GM18498 (cell line): ENCODE results near the gene USP47.

Source experiments
- ATAC-seq: cut with Tn5 transposase; IDR thresholded peaks from one replicate; pipeline ENCODE4 v1.9.1; 2021; ENCODE audit warnings: mild to moderate bottlenecking, moderate library complexity; ENCODE audit not compliant: unreplicated experiment

The USP47 gene

DNA sequence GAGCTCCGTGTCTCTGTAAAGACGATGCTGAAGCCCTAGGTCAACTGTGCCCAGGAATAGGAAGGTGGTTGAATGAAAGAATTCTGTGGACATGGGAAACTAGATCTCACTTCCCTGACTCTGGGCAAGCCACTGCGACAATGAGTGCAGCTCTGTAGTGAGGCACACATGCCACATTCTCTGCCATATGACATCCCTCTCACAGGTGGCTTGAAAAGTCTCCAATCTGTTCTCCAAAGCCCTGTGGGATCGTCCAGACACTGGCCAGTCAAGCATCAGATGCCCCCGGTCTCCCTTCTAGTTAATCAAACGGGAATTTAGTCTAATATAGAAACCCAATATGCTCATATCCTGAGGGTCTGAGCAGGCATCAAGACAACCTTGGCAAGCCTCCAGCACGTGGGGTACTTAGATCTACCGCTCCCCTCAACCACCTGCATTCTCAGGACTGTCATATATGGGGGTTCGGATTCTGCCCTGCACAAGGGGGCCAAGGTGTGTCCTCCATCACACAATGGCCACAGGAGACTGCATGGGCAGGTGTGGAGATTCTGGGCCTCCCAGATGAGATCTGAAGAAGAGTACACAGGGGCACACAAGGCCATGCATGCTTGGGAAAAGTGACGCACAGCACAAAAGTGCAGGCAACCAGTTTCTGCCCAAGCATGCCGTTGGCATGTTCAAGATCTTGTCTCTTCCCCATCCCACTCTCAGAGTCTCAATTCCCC is 154.7 kb downstream of the USP47 start:
- no peak for ATAC-seq

GRCh38 chr11:11997049-11997322 is 155.2 kb downstream of the USP47 start:
- no peak for ATAC-seq

DNA sequence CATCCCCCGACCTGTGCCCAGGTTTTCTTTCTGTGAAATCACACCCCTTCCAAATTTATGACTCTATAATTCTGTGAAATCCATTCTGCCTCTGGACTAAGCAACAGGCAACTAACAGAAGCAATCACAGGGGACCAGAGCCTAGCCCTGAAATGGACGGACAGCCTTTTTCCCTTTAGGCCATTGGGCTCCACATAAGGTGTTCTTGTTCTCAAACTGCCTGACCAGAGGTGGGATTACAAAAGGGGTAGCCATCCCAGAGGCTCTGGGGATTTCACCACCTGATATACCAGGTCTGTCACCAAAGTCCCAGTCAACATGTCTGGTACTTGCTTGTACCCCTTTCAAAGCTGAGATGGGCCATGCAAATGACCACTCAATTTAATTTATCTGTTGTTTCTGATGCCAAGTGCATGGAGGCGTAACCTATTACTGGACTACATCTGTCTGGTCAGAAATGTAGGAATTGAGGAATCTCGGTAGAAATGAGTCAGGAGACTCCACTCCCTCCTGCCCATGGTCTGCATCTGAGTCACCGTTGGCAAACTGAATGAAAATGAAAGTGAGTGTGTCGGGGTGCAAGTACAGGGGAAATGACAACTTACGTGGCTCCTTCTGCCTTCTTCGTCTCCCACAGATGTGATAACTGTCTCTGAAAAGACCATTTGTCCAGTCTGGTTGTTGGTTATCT is 156.5 kb downstream of the USP47 start:
- no peak for ATAC-seq

DNA sequence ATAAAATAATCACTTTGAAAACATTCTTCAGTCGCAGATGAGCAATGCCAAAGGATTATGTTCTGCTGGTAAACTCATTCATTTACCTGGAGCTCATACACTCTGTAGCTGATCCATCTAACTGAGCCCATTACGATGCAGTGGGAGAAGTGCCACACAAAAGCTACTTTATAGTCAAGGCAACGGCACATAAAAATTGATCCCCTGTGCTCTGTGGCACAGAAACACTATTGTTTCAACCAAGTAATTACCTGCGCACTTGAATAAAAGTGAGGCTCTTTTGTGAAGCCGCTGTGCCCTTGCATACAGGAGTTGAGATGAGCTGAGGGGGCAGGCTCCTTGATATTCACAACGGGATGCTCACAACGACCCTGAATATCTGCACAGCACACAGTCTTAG is 159.4 kb downstream of the USP47 start:
- no peak for ATAC-seq

DNA sequence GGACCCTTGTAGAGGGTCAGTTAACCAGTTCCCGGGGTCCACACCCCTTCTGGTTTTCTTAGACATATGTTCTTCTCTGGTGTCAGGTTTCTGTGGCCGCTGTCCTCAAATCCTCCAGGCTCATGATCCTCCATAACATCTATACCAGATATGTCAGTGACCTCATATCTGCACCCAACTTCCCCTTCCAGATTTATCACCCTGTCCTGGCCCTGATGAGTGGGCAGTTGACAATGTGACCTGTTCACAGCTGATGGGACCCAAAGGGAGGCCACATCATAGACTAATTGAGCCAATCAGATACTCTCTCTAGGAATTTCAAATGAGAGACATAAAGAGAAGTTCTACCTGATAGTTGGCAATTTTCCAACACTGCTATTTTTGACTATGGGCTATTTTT is 161.6 kb downstream of the USP47 start:
- no peak for ATAC-seq

- ATAC-seq, result no peak
Measured at GRCh38 chr11:12003815-12004214, 162.0 kb downstream of the USP47 start.

- no peak for ATAC-seq
Measured at GRCh38 chr11:12005061-12005460, 163.3 kb downstream of the USP47 start.

DNA sequence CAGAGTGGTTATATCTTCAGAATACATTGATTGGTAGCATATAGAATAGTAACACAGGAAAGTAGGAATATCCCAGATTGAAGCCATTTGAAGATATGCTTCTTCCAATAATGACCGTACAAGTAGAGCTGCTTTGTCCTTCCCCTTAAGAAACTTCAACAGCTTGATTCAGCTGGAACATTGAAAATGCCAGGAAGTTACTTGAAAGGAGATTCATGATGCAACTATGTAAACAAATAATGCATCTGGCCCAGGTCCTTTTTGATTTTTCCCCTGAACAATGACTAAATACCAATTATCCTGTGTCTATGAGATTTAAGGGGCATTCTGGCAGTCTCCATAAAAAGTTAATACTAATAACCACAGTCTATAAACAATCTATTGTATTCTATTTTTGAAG is 163.7 kb downstream of the USP47 start:
- no peak for ATAC-seq

DNA sequence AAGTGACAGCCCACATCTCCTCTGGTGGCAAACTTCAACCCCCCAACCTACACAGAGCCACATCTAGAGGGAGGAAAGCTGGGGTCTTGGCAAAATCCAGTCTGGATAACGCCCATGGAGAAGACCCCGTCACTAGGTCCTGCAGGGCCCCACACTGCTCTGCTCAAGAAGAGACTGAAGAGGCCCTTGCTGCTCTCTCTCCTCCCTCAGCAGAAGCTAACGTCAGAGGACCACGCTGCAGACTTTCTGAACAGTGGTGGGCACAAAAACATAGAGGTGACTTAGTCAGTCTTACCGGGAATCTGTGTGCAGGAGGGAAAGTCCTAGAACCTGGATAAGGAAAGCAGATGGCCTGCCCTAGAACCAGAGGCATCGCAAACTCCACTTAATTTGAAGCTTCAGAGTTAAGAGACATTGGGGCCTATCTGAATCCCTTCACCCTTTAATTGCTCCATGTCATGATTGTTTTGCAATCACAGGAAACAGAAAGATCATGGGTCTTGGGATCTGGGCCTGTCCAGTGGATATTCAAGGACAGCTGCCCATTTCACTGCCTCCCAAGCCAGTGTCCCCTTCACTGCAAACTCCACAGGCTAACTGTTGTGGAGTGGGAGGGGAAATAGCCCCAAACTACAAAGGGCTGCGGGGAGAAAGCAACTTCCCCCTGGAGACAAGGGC is 164.9 kb downstream of the USP47 start:
- no peak for ATAC-seq

DNA sequence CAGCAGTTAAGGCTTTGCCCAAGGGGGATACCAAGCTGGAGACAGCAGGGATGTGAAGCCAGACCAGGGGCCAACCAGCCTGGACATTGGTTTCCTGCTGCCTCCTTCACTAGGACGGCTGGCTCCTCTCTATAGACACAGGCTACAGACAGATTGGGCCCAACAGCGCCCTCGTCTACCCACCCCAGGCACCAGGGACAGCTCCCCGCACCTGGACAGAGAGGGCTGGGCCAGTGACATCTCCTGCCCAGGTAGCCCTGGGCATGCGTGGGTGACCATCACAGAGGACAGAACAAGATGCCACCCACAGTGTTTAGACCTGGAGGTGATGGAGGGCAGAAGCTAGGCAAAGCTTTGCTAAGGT is 165.4 kb downstream of the USP47 start:
- ATAC-seq, result no peak

DNA sequence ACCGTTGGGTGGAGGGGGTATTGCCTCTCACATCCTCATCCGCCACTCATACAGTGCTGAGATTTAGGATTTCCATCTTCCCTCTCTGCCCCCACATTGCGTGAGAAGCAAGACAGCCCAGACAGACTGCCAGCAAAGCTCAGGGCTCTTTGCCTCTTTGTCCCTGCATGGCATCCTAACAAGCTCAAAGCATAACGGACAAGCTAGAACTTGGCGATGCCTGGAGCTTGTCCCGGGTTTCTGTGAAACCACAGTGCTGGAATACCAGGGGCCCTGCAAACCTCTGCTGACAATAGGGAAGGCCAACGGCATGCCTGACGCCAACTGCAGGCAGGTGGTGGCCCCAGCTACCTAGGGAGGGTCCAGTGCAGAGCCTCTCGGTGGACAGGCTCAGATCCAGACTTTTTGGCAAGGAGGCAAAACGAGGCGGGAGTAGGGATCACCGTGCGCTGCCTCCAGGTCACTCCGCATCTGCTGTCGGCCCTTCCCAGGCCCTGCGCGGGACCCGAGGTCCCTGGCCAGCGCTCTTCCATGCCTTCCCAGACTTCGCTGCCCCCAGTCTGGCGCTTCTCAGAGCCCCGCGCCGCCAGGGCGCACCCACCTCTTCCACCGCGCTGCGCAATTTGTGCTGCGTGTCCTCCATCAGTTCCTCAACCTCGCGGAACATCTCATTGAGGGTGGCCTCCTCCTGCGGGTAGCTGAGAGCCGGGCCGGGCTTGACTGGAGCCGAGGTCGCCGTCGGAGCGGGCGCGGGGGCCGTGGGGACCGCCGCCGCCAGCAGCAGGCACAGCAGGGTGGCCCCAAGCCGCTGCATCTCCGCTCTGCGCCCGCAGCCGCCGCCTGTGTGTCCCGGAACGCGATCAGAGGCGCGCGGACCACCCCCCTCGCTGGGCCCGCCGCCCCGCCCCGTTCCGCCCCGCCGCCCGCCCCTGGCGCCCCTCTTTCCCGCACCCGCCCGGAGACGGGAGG is 166.3 kb downstream of the USP47 start, which contains the start of gene DKK3:
TSS of gene DKK3 (minus strand) at position 858 of the 969 bp plus-strand sequence. CDS start at position 814, 44 bp downstream.
- ATAC-seq, result no peak
